Esophagus muscularis mucosa (tissue), 4 donors: ENCODE measurements around the gene SUN5.

Experiments
- CTCF ChIP-seq, 3 experiments: fragments of 200-600 bp in 2 of 3; fragments of 450-650 bp in 1 of 3; sonication (generic) in 2 of 3; IDR thresholded peaks; one replicate each; pipeline ENCODE4 v1.5.1; 2017 to 2019; ENCODE audit warnings: antibody characterized with exemption in 3 of 3, mild to moderate bottlenecking in 2 of 3, moderate library complexity in 1 of 3
- EP300 ChIP-seq: sonication (generic); formaldehyde crosslinking; IDR thresholded peaks from one replicate; pipeline ENCODE4 v1.6.1; 2017; ENCODE audit warnings: antibody characterized with exemption
- POLR2A ChIP-seq: fragments of 450-650 bp; IDR thresholded peaks from one replicate; pipeline ENCODE4 v1.6.1; 2017; ENCODE audit warnings: antibody characterized with exemption, moderate library complexity, mild to moderate bottlenecking, low read depth
- POLR2AphosphoS5 ChIP-seq, 2 donors: sonication (generic); formaldehyde crosslinking; IDR thresholded peaks; one replicate each; pipeline ENCODE4 v1.6.1; 2017; ENCODE audit warnings: antibody characterized with exemption in 2 of 2

- TF ChIP-seq POLR2A (no peak), CTCF (IDR thresholded peaks at IDR 0.05) (no peak), POLR2AphosphoS5 (IDR thresholded peaks at IDR 0.05) (no peak), EP300 (no peak)
These were observed 38.5 kb downstream of the SUN5 start for GRCh38 chr20:32965581-32966373.
